ENCODE data around the gene RIOX2. TPM values are rescaled to one million over a fixed set of nuclear protein-coding genes. Genes with fewer than 3 reads are reported as not detected.

The RIOX2 gene
- total RNA-seq, 1 experiment from 2014 or later, result 28.4 TPM

DNA sequence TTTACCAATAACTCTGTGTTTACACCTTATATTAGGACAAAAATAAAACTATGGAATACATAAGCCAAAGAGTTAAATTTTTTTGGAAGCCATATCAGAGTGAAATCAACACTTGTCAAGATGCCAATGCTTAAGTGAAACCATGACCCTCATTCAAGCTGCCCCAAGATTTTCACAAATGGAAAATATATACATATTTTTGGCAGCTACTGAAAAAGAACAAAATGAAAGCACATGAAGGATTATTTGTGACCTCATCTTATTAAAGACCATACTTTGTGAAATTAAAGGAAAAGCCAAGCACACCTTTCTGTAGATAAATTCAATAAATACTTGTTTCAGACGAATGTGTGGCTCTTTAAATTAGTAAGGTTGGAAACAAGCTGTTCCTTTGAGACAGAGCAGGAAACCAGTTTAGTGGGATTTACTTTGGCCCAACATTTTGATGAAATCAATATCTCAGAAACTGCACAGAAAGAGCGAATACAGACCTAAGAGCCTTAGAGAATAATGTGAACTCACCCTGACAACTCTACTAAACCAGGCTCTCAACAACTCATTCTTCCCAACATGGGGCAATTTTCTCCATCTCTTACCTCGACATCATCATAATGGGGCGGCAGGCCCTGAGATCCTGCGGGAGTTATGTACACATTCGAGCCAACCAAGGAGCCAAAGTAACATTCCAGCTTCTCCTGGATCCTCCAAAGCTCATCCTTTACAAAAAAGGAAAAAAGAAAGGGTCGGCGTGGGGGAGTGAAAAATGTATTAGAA, 11.1 kb downstream of the RIOX2 start:
- intact Hi-C loops (cut with micrococcal nuclease; ENCODE audit: unreplicated experiment), result no loop called here
- no TSS peak for BruUV-seq (replicated peaks)
- Histone ChIP-seq H3K4me3 (ENCODE audit: low read depth, low read length, poor library complexity, severe bottlenecking) (no peak overlapping the region), H3K9me3 (ENCODE audit: low read depth, low read length, poor library complexity, severe bottlenecking) (no peaks in the 10 kb centered on the region), H3K27ac (ENCODE audit: low read depth, low read length, poor library complexity, severe bottlenecking) (no peak overlapping the region), H3K36me3 (ENCODE audit: insufficient read depth, low read length, poor library complexity, severe bottlenecking) (no peaks in the 10 kb centered on the region), H3K4me1 (ENCODE audit: insufficient read depth, low read length, poor library complexity, severe bottlenecking) (peaks cover 12% of the 10 kb centered on the region), H3K27me3 (replicated peaks; ENCODE audit: insufficient read depth, low read depth, low read length, poor library complexity) (no peaks in the 10 kb centered on the region)
- no peak for DNase-seq (ENCODE audit: low spot score)
- ChIA-PET POLR2A (ENCODE audit: low non-redundant PET) (no interaction called here), CTCF (no interaction called here)
- TF ChIP-seq, protein P1, sequence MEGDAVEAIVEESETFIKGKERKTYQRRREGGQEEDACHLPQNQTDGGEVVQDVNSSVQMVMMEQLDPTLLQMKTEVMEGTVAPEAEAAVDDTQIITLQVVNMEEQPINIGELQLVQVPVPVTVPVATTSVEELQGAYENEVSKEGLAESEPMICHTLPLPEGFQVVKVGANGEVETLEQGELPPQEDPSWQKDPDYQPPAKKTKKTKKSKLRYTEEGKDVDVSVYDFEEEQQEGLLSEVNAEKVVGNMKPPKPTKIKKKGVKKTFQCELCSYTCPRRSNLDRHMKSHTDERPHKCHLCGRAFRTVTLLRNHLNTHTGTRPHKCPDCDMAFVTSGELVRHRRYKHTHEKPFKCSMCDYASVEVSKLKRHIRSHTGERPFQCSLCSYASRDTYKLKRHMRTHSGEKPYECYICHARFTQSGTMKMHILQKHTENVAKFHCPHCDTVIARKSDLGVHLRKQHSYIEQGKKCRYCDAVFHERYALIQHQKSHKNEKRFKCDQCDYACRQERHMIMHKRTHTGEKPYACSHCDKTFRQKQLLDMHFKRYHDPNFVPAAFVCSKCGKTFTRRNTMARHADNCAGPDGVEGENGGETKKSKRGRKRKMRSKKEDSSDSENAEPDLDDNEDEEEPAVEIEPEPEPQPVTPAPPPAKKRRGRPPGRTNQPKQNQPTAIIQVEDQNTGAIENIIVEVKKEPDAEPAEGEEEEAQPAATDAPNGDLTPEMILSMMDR (conservative IDR thresholded peaks at IDR 0.05; ENCODE audit: low read depth, low read length), result no peak
- no peak for TF ChIP-seq EZH2 (IDR thresholded peaks at IDR 0.05; ENCODE audit: borderline replicate concordance, low read depth, low read length, poor library complexity, severe bottlenecking)

DNA sequence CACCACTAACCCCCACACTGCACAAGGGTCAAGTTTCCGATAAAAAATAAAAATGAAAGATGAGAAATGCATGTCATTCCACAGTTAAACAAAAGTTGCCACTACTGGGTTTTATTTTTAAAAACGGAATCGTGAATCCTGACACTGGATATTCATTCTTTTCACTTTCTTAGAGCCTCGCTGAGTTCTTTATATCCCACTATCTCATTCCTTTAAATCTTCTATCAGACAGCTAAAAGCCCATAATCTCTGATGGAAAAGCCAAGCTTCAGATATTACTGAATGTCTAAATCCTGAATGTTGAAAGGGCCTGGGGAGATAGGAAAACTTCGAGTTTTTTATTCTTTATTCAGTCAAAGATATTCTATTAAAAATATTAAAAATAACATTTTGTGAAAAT, 11.7 kb downstream of the RIOX2 start:
- TF ChIP-seq, protein P1 (conservative IDR thresholded peaks at IDR 0.05; ENCODE audit: low read depth, low read length), result no peak
- TF ChIP-seq EZH2 (IDR thresholded peaks at IDR 0.05; ENCODE audit: borderline replicate concordance, low read depth, low read length, poor library complexity, severe bottlenecking), result no peak
- H3K27ac ChIP-seq (ENCODE audit: low read depth, low read length, poor library complexity, severe bottlenecking), result no peak overlapping the region
- BruUV-seq (replicated peaks), result no TSS peak
- H3K27me3 ChIP-seq (replicated peaks; ENCODE audit: insufficient read depth, low read depth, low read length, poor library complexity), result no peaks in the 10 kb centered on the region
- H3K4me1 ChIP-seq (ENCODE audit: insufficient read depth, low read length, poor library complexity, severe bottlenecking), result peaks cover 12% of the 10 kb centered on the region
- no peaks in the 10 kb centered on the region for H3K9me3 ChIP-seq (ENCODE audit: low read depth, low read length, poor library complexity, severe bottlenecking)
- intact Hi-C loops (cut with micrococcal nuclease; ENCODE audit: unreplicated experiment), result no loop called here
- POLR2A ChIA-PET (ENCODE audit: low non-redundant PET), result no interaction called here
- CTCF ChIA-PET, result no interaction called here
- H3K36me3 ChIP-seq (ENCODE audit: insufficient read depth, low read length, poor library complexity, severe bottlenecking), result no peaks in the 10 kb centered on the region
- H3K4me3 ChIP-seq (ENCODE audit: low read depth, low read length, poor library complexity, severe bottlenecking), result no peak overlapping the region
- no peak for DNase-seq (ENCODE audit: low spot score)

DNA sequence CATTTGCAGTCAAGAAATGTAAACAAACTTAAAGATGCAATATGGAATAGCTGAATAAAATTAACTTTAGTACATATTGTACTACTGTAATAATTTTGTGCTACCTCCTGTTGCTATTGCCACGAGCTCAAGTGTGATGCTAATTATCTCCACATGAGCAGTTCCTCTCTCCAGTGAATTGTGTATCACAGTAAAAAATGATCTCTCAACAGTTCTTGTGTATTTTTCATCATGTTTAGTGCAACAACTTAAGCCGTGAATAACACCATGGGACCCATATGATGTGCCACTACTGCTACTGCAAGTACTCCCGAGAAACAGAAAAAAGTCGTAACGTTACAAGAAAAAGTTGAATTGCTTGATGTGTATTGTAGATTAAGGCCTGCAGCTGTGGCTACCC, 12.4 kb downstream of the RIOX2 start:
- BruUV-seq (replicated peaks), result no TSS peak
- H3K36me3 ChIP-seq (ENCODE audit: insufficient read depth, low read length, poor library complexity, severe bottlenecking), result no peaks in the 10 kb centered on the region
- no peaks in the 10 kb centered on the region for H3K27me3 ChIP-seq (replicated peaks; ENCODE audit: insufficient read depth, low read depth, low read length, poor library complexity)
- CTCF ChIA-PET, result no interaction called here
- intact Hi-C loops (cut with micrococcal nuclease; ENCODE audit: unreplicated experiment), result no loop called here
- no peaks in the 10 kb centered on the region for H3K9me3 ChIP-seq (ENCODE audit: low read depth, low read length, poor library complexity, severe bottlenecking)
- POLR2A ChIA-PET (ENCODE audit: low non-redundant PET), result no interaction called here
- no peak overlapping the region for H3K4me3 ChIP-seq (ENCODE audit: low read depth, low read length, poor library complexity, severe bottlenecking)
- H3K27ac ChIP-seq (ENCODE audit: low read depth, low read length, poor library complexity, severe bottlenecking), result no peak overlapping the region
- DNase-seq (ENCODE audit: low spot score), result peak; percentile 62
- TF ChIP-seq, protein P1 (conservative IDR thresholded peaks at IDR 0.05; ENCODE audit: low read depth, low read length), result no peak
- no peak for TF ChIP-seq EZH2 (IDR thresholded peaks at IDR 0.05; ENCODE audit: borderline replicate concordance, low read depth, low read length, poor library complexity, severe bottlenecking)
- H3K4me1 ChIP-seq (ENCODE audit: insufficient read depth, low read length, poor library complexity, severe bottlenecking), result peaks cover 12% of the 10 kb centered on the region

Data from A673 (cell line).